H9 (cell line): Measurements from ENCODE around the gene APOA1. TPM values are rescaled to one million over a fixed set of nuclear protein-coding genes. Genes with fewer than 3 reads are reported as not detected.

Experiments
- DNase-seq: peaks from one replicate; pipeline ENCODE4 v3.0.0-alpha.2; 2017
- H2AFZ ChIP-seq: one replicate; pipeline ENCODE4 v1.6.1; 2013; ENCODE audit warnings: mild to moderate bottlenecking, low read length, control low read depth, moderate library complexity
- H2AK5ac ChIP-seq: 2 replicates; pipeline ENCODE4 v1.6.1; 2013; ENCODE audit warnings: low read length, control low read depth, mixed read lengths; ENCODE audit not compliant: insufficient read length
- H2BK120ac ChIP-seq: one replicate; pipeline ENCODE4 v1.6.1; 2013; ENCODE audit warnings: low read depth, mild to moderate bottlenecking, low read length, control low read depth, inconsistent platforms; ENCODE audit not compliant: poor library complexity, severe bottlenecking
- H2BK12ac ChIP-seq: 2 replicates; pipeline ENCODE4 v1.6.1; 2013; ENCODE audit warnings: low read length, control low read depth, mixed read lengths, low read depth; ENCODE audit not compliant: insufficient read length
- H2BK15ac ChIP-seq: 2 replicates; pipeline ENCODE4 v1.6.1; 2013; ENCODE audit warnings: low read depth, low read length, control low read depth
- H2BK20ac ChIP-seq: one replicate; pipeline ENCODE4 v1.6.1; 2013; ENCODE audit warnings: low read depth, mild to moderate bottlenecking, low read length, control low read depth, inconsistent platforms; ENCODE audit not compliant: poor library complexity, severe bottlenecking
- H2BK5ac ChIP-seq: 2 replicates; pipeline ENCODE4 v1.6.1; 2013; ENCODE audit warnings: low read length, control low read depth, mixed read lengths; ENCODE audit not compliant: insufficient read length
- H3K14ac ChIP-seq: 2 replicates; pipeline ENCODE4 v1.6.1; 2013; ENCODE audit warnings: low read length, control low read depth; ENCODE audit not compliant: insufficient read depth
- H3K18ac ChIP-seq: 2 replicates; pipeline ENCODE4 v1.6.1; 2013; ENCODE audit warnings: low read depth, mild to moderate bottlenecking, mixed read lengths, low read length, control low read depth; ENCODE audit not compliant: insufficient read length
- H3K23ac ChIP-seq: 2 replicates; pipeline ENCODE4 v1.6.1; 2013; ENCODE audit warnings: low read length, control low read depth, mixed read lengths, low read depth; ENCODE audit not compliant: insufficient read length
- H3K23me2 ChIP-seq: 2 replicates; pipeline ENCODE4 v1.6.1; 2013; ENCODE audit warnings: low read depth, mild to moderate bottlenecking, mixed read lengths, low read length, control low read depth; ENCODE audit not compliant: insufficient read length, poor library complexity, severe bottlenecking
- H3K27ac ChIP-seq: 2 replicates; pipeline ENCODE4 v1.5.1; 2013; ENCODE audit warnings: low read length, control low read depth, mixed read lengths, low read depth; ENCODE audit not compliant: insufficient read length
- H3K27me3 ChIP-seq: 2 replicates; pipeline ENCODE4 v1.6.1; 2013; ENCODE audit warnings: low read length, control low read depth, inconsistent platforms; ENCODE audit not compliant: insufficient read depth
- H3K4ac ChIP-seq: 2 replicates; pipeline ENCODE4 v1.6.1; 2013; ENCODE audit warnings: low read depth, mild to moderate bottlenecking, control low read depth, inconsistent platforms, low read length, moderate library complexity
- H3K4me1 ChIP-seq: 2 replicates; pipeline ENCODE4 v1.6.1; 2013; ENCODE audit warnings: low read length, control low read depth, inconsistent platforms; ENCODE audit not compliant: insufficient read depth
- H3K4me2 ChIP-seq: 2 replicates; pipeline ENCODE4 v1.6.1; 2013; ENCODE audit warnings: low read length, control low read depth, mixed read lengths; ENCODE audit not compliant: insufficient read length, insufficient read depth
- H3K56ac ChIP-seq: 2 replicates; pipeline ENCODE4 v1.6.1; 2013; ENCODE audit warnings: low read depth, mild to moderate bottlenecking, mixed read lengths, low read length, control low read depth; ENCODE audit not compliant: insufficient read length
- H3K79me1 ChIP-seq: 2 replicates; pipeline ENCODE4 v1.6.1; 2013; ENCODE audit warnings: low read depth, mild to moderate bottlenecking, moderate library complexity, low read length, control low read depth, inconsistent platforms; ENCODE audit not compliant: insufficient read depth, poor library complexity, severe bottlenecking
- H3K79me2 ChIP-seq: 2 replicates; pipeline ENCODE4 v1.6.1; 2013; ENCODE audit warnings: low read length, control low read depth, inconsistent platforms; ENCODE audit not compliant: insufficient read depth
- H3K9ac ChIP-seq: 2 replicates; pipeline ENCODE4 v1.6.1; 2013; ENCODE audit warnings: low read length, control low read depth, mixed read lengths; ENCODE audit not compliant: insufficient read length; ENCODE audit errors: extremely low read depth
- H3K9me3 ChIP-seq: one replicate; pipeline ENCODE4 v1.6.1; 2013; ENCODE audit warnings: low read depth, low read length, inconsistent platforms; ENCODE audit not compliant: control insufficient read depth
- H3T11ph ChIP-seq: one replicate; pipeline ENCODE4 v1.6.1; 2013; ENCODE audit warnings: mild to moderate bottlenecking, low read length, control low read depth, inconsistent platforms
- H4K20me1 ChIP-seq: one replicate; pipeline ENCODE4 v1.6.1; 2013; ENCODE audit not compliant: control insufficient read depth, insufficient read length, insufficient read depth
- H4K5ac ChIP-seq: 2 replicates; pipeline ENCODE4 v1.6.1; 2013; ENCODE audit warnings: low read depth, mild to moderate bottlenecking, mixed read lengths, low read length, control low read depth; ENCODE audit not compliant: insufficient read length
- H4K8ac ChIP-seq: replicated peaks from 2 replicates; pipeline ENCODE4 v1.6.1; 2013; ENCODE audit warnings: low read length, control low read depth, mixed read lengths, low read depth; ENCODE audit not compliant: insufficient read length
- H4K91ac ChIP-seq: 2 replicates; pipeline ENCODE4 v1.6.1; 2013; ENCODE audit warnings: low read depth, mild to moderate bottlenecking, moderate library complexity, mixed read lengths, low read length, control low read depth; ENCODE audit not compliant: insufficient read length
- H3K27ac Mint-ChIP-seq, 3 experiments: 2 replicates in 2 of 3; 3 replicates in 1 of 3; pipeline ENCODE4 v1.8.0; 2020 to 2021; ENCODE audit warnings: mixed read lengths in 3 of 3, mild to moderate bottlenecking in 1 of 3, moderate library complexity in 1 of 3
- H3K27me3 Mint-ChIP-seq: 2 replicates; pipeline ENCODE4 v1.8.0; 2021; ENCODE audit warnings: low read depth, mild to moderate bottlenecking, moderate library complexity, mixed read lengths
- H3K36me3 Mint-ChIP-seq, 3 experiments: 2 replicates in 2 of 3; 3 replicates in 1 of 3; pipeline ENCODE4 v1.8.0; 2020 to 2021; ENCODE audit warnings: low read depth in 3 of 3, mixed read lengths in 3 of 3; ENCODE audit not compliant: insufficient read depth in 1 of 3
- H3K4me1 Mint-ChIP-seq, 2 experiments: 2 replicates each; pipeline ENCODE4 v1.8.0; 2020; ENCODE audit warnings: mixed read lengths in 2 of 2
- H3K4me3 Mint-ChIP-seq, 2 experiments: 2 replicates in 1 of 2; 3 replicates in 1 of 2; pipeline ENCODE4 v1.8.0; 2020 to 2021; ENCODE audit warnings: mild to moderate bottlenecking in 2 of 2, mixed read lengths in 2 of 2, moderate library complexity in 1 of 2
- H3K9me3 Mint-ChIP-seq, 2 experiments: 2 replicates in 1 of 2; 3 replicates in 1 of 2; pipeline ENCODE4 v1.8.0; 2020; ENCODE audit warnings: mild to moderate bottlenecking in 2 of 2, mixed read lengths in 2 of 2, moderate library complexity in 1 of 2
- WGBS: extraction: QIAGEN DNeasy Blood & Tissue Kit; methylation state at CpG from one replicate; pipeline ENCODE4 v1.1.7; 2013; ENCODE audit warnings: missing lambda C conversion rate, low lambda C conversion rate, mixed read lengths; ENCODE audit not compliant: insufficient read length; ENCODE audit errors: extremely low coverage; 5-methylcytosine and 5-hydroxymethylcytosine counted together
- total RNA-seq: library from RNA; stranded (reverse); gene quantifications from 2 replicates; pipeline ENCODE4 v1.2.1, GENCODE V29; 2021
- TF ChIP-seq, protein P1 (sequence below): fragments of 200-600 bp; sonication (generic); conservative IDR thresholded peaks from 3 replicates; pipeline ENCODE4 v1.8.0; 2021; ENCODE audit warnings: antibody characterized with exemption, mild to moderate bottlenecking

The APOA1 gene
- total RNA-seq, 1 experiment from 2014 or later = 0.68 TPM

DNA sequence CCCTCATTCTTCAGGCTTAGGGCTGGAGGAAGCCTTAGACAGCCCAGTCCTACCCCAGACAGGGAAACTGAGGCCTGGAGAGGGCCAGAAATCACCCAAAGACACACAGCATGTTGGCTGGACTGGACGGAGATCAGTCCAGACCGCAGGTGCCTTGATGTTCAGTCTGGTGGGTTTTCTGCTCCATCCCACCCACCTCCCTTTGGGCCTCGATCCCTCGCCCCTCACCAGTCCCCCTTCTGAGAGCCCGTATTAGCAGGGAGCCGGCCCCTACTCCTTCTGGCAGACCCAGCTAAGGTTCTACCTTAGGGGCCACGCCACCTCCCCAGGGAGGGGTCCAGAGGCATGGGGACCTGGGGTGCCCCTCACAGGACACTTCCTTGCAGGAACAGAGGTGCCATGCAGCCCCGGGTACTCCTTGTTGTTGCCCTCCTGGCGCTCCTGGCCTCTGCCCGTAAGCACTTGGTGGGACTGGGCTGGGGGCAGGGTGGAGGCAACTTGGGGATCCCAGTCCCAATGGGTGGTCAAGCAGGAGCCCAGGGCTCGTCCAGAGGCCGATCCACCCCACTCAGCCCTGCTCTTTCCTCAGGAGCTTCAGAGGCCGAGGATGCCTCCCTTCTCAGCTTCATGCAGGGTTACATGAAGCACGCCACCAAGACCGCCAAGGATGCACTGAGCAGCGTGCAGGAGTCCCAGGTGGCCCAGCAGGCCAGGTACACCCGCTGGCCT lies 7.1 kb downstream of the APOA1 start:
- Histone ChIP-seq H2BK15ac (no peak overlapping the region), H4K20me1 (no peaks in the 10 kb centered on the region), H3T11ph (no peak overlapping the region), H4K8ac (no peak overlapping the region), H3K14ac (no peak overlapping the region), H3K27ac (no peak overlapping the region), H3K23me2 (peaks cover 2% of the 10 kb centered on the region), H2AK5ac (no peak overlapping the region), H2BK120ac (no peak overlapping the region), H3K56ac (no peak overlapping the region), H3K27me3 (no peaks in the 10 kb centered on the region), H3K9me3 (no peaks in the 10 kb centered on the region), H2AFZ (no peak overlapping the region), H2BK5ac (no peak overlapping the region), H4K5ac (no peak overlapping the region), H3K4ac (no peak overlapping the region), H3K4me1 (no peaks in the 10 kb centered on the region), H3K79me2 (no peaks in the 10 kb centered on the region), H3K9ac (no peak overlapping the region), H3K79me1 (no peaks in the 10 kb centered on the region), H2BK20ac (no peak overlapping the region), H3K23ac (no peak overlapping the region), H2BK12ac (no peak overlapping the region), H3K18ac (no peak overlapping the region), H4K91ac (no peak overlapping the region), H3K4me2 (no peak overlapping the region)
- Mint-ChIP-seq H3K36me3 (no peaks in the 10 kb centered on the region), H3K4me3 (no peak overlapping the region), H3K9me3 (peaks cover 3 to 5% of the 10 kb centered on the region in 2 experiments; a peak in 3 of 5 replicates), H3K27ac (no peak overlapping the region), H3K27me3 (peaks cover 30% of the 10 kb centered on the region), H3K4me1 (peaks cover 6 to 12% of the 10 kb centered on the region in 2 experiments)
- no peak for DNase-seq
- no CpG with 5 or more reads among the region's 17 CpGs for WGBS
- TF ChIP-seq, protein P1, sequence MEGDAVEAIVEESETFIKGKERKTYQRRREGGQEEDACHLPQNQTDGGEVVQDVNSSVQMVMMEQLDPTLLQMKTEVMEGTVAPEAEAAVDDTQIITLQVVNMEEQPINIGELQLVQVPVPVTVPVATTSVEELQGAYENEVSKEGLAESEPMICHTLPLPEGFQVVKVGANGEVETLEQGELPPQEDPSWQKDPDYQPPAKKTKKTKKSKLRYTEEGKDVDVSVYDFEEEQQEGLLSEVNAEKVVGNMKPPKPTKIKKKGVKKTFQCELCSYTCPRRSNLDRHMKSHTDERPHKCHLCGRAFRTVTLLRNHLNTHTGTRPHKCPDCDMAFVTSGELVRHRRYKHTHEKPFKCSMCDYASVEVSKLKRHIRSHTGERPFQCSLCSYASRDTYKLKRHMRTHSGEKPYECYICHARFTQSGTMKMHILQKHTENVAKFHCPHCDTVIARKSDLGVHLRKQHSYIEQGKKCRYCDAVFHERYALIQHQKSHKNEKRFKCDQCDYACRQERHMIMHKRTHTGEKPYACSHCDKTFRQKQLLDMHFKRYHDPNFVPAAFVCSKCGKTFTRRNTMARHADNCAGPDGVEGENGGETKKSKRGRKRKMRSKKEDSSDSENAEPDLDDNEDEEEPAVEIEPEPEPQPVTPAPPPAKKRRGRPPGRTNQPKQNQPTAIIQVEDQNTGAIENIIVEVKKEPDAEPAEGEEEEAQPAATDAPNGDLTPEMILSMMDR = no peak
